SK-N-SH (cell line): ENCODE measurements around the gene USP11. TPM values are rescaled to one million over a fixed set of nuclear protein-coding genes. Genes with fewer than 3 reads are reported as not detected.

ENCODE experiments used
- CTCF ChIA-PET: fragments of 300-600, 350-600 bp; formaldehyde crosslinking; extraction: SDS; loops from one replicate; lab custom pipeline; 2021; lab: Yijun Ruan, JAX
- POLR2A ChIA-PET: fragments of 350-600 bp; sonication (Branson Sonifier 250); formaldehyde crosslinking; extraction: SDS; loops from one replicate; lab custom pipeline; 2020; ENCODE audit warnings: antibody characterized with exemption, inconsistent platforms; lab: Yijun Ruan, JAX
- DNase-seq: peaks from one replicate; pipeline ENCODE4 v3.0.0; 2012
- H2AFZ ChIP-seq: fragments of 200-600 bp; sonication (generic); 2 replicates; pipeline ENCODE4 v1.8.1; 2016; ENCODE audit warnings: antibody characterized with exemption, mild to moderate bottlenecking, low read depth
- H3F3A ChIP-seq: fragments of 200-600 bp; sonication (generic); replicated peaks from 2 replicates; pipeline ENCODE3; 2016; ENCODE audit warnings: antibody characterized with exemption, mild to moderate bottlenecking; ENCODE audit not compliant: insufficient read depth
- H3K27ac ChIP-seq, 2 experiments: fragments of 200-500 bp in 1 of 2; fragments of 200-600 bp in 1 of 2; sonication (Bioruptor generic) in 1 of 2; sonication (generic), shearing (Covaris generic) in 1 of 2; 2 replicates each; pipeline versions ENCODE4 v1.5.1 to v1.6.1; 2014 to 2016; ENCODE audit warnings: low read depth in 2 of 2, inconsistent platforms in 1 of 2, low read length in 1 of 2, mild to moderate bottlenecking in 1 of 2, mixed read lengths in 1 of 2
- H3K27me3 ChIP-seq: fragments of 200-600 bp; sonication (generic), shearing (Covaris generic); 2 replicates; pipeline ENCODE4 v1.6.1; 2016; ENCODE audit warnings: mixed run types; ENCODE audit not compliant: insufficient read depth
- H3K36me3 ChIP-seq, 2 experiments: fragments of 200-500 bp in 1 of 2; fragments of 200-600 bp in 1 of 2; sonication (Bioruptor generic) in 1 of 2; sonication (generic) in 1 of 2; replicated peaks in 1 of 2; 2 replicates each; pipeline versions ENCODE3 to v1.5.1; 2014 to 2016; ENCODE audit warnings: low read length in 1 of 2, mild to moderate bottlenecking in 1 of 2; ENCODE audit not compliant: insufficient read depth in 2 of 2, control insufficient read depth in 1 of 2
- H3K4me1 ChIP-seq, 2 experiments: fragments of 200-500 bp in 1 of 2; fragments of 200-600 bp in 1 of 2; sonication (Bioruptor generic) in 1 of 2; sonication (generic), shearing (Covaris generic) in 1 of 2; 2 replicates each; pipeline versions ENCODE4 v1.5.1 to v1.6.1; 2014 to 2016; ENCODE audit warnings: low read depth in 1 of 2, low read length in 1 of 2, mixed run types in 1 of 2; ENCODE audit not compliant: insufficient read depth in 2 of 2, control insufficient read depth in 1 of 2
- H3K4me2 ChIP-seq: fragments of 200-600 bp; sonication (generic), shearing (Covaris generic); 2 replicates; pipeline ENCODE4 v1.6.1; 2017; ENCODE audit warnings: mixed run types
- H3K4me3 ChIP-seq, 2 experiments: fragments of 200-500 bp in 1 of 2; fragments of 200-600 bp in 1 of 2; sonication (Bioruptor generic) in 1 of 2; sonication (generic), shearing (Covaris generic) in 1 of 2; 2 replicates each; pipeline versions ENCODE4 v1.5.1 to v1.8.1; 2014 to 2016; ENCODE audit warnings: low read depth in 2 of 2, inconsistent platforms in 1 of 2, low read length in 1 of 2, mild to moderate bottlenecking in 1 of 2, mixed read lengths in 1 of 2, moderate library complexity in 1 of 2
- H3K79me2 ChIP-seq: fragments of 200-600 bp; sonication (generic); 2 replicates; pipeline ENCODE4 v1.8.1; 2017; ENCODE audit warnings: mild to moderate bottlenecking; ENCODE audit not compliant: insufficient read depth
- H3K9ac ChIP-seq: fragments of 200-600 bp; sonication (generic); 2 replicates; pipeline ENCODE4 v1.6.1; 2017; ENCODE audit warnings: mixed run types
- H3K9me2 ChIP-seq: fragments of 200-600 bp; sonication (generic); 2 replicates; pipeline ENCODE4 v1.6.1; 2017; ENCODE audit warnings: mixed run types
- H3K9me3 ChIP-seq: fragments of 200-600 bp; sonication (generic); 2 replicates; pipeline ENCODE4 v1.6.1; 2017; ENCODE audit warnings: mixed run types, mild to moderate bottlenecking, moderate library complexity
- H4K20me1 ChIP-seq: fragments of 200-600 bp; sonication (generic); 2 replicates; pipeline ENCODE4 v1.6.1; 2017; ENCODE audit warnings: mild to moderate bottlenecking, mixed run types; ENCODE audit not compliant: insufficient read depth
- CTCF ChIP-seq: fragments of 200-600 bp; sonication (generic); IDR thresholded peaks from 2 replicates; pipeline ENCODE4 v1.6.1; 2017; ENCODE audit warnings: antibody characterized with exemption, mild to moderate bottlenecking, moderate library complexity
- ELF1 ChIP-seq: IDR thresholded peaks from 2 replicates; pipeline ENCODE4 v1.4.0; 2012
- EZH2phosphoT487 ChIP-seq: fragments of 200-600 bp; sonication (generic); IDR thresholded peaks from 2 replicates; pipeline ENCODE4 v1.6.1; 2017; ENCODE audit warnings: low read depth, mixed run types, mild to moderate bottlenecking, antibody characterized with exemption, moderate library complexity, borderline replicate concordance
- FOSL2 ChIP-seq: IDR thresholded peaks from 2 replicates; pipeline ENCODE4 v1.4.0; 2012; ENCODE audit warnings: low read depth, mild to moderate bottlenecking, moderate library complexity, borderline replicate concordance
- FOXJ3 ChIP-seq: sonication (generic); formaldehyde crosslinking; IDR thresholded peaks from 2 replicates; pipeline ENCODE4 v1.5.1; 2020; ENCODE audit warnings: mild to moderate bottlenecking, missing genetic modification reagents
- GABPA ChIP-seq: IDR thresholded peaks from 2 replicates; pipeline ENCODE4 v1.4.0; 2012; ENCODE audit warnings: low read depth, mild to moderate bottlenecking
- GATA2 ChIP-seq: sonication (generic); formaldehyde crosslinking; IDR thresholded peaks from 2 replicates; pipeline ENCODE4 v1.5.0; 2020; ENCODE audit warnings: mild to moderate bottlenecking, missing genetic modification reagents
- POLR2AphosphoS5 ChIP-seq: IDR thresholded peaks from 2 replicates; pipeline ENCODE4 v1.6.1; 2012; ENCODE audit warnings: low read depth, low read length
- SIN3A ChIP-seq: IDR thresholded peaks from 2 replicates; pipeline ENCODE4 v1.6.1; 2012; ENCODE audit warnings: low read depth, mild to moderate bottlenecking, low read length, moderate library complexity, borderline replicate concordance
- TCF12 ChIP-seq: IDR thresholded peaks from 2 replicates; pipeline ENCODE4 v1.4.0; 2012
- TEAD4 ChIP-seq: IDR thresholded peaks from 2 replicates; pipeline ENCODE4 v1.4.0; 2012; ENCODE audit warnings: mild to moderate bottlenecking, borderline replicate concordance; ENCODE audit not compliant: insufficient read depth
- USF2 ChIP-seq: fragments of 150-350 bp; IDR thresholded peaks from 2 replicates; pipeline ENCODE4 v1.6.1; 2017; ENCODE audit warnings: antibody characterized with exemption, low read length, low read depth, borderline replicate concordance
- WGBS: methylation state at CpG from one replicate; pipeline ENCODE4 v1.1.6; 2017; ENCODE audit warnings: low lambda C conversion rate; 5-methylcytosine and 5-hydroxymethylcytosine counted together
- polyA plus RNA-seq, 3 experiments: library from polyadenylated mRNA; depleted of rRNA; stranded (reverse); fragments of >200 nt; gene quantifications; 2 replicates each; pipeline ENCODE4 v1.2.3, GENCODE V29; 2012
- TF ChIP-seq, protein P1 (sequence below): IDR thresholded peaks from 2 replicates; pipeline ENCODE4 v1.4.0; 2012; ENCODE audit warnings: low read depth, borderline replicate concordance

The USP11 gene
- polyA plus RNA-seq, 1 of the 3 experiments (the other 2 are of a cell fraction), result 53.1 TPM

DNA sequence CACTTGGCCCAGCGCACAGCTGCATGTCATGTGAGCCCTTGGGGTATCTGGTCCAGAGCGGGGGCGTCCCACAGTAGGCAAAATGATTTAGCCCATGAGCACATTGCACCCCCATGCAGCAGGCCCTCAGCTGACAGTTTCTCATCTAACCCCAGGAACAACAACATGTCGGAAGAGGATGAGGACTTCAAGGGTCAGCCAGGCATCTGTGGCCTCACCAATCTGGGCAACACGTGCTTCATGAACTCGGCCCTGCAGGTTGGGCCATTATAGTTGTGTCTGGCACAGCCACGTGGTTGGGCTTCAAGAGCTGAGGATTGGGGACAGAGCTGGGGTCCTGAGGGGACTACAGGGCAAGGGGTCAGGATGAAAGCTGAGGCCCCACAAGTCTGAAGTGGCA is 7.8 kb downstream of the USP11 start:
- no peak overlapping the region for H3K9ac ChIP-seq
- peaks cover 26 to 36% of the 10 kb centered on the region in 2 experiments for H3K36me3 ChIP-seq
- peaks cover 0 to 2% of the 10 kb centered on the region in 2 experiments; a peak in 1 of 4 replicates for H3K4me1 ChIP-seq
- H3F3A ChIP-seq, result no peaks in the 10 kb centered on the region
- no peak for DNase-seq
- H3K79me2 ChIP-seq, result peaks cover 39% of the 10 kb centered on the region
- H3K27ac ChIP-seq, result no peak overlapping the region
- H4K20me1 ChIP-seq, result peaks cover 40% of the 10 kb centered on the region
- TF ChIP-seq, protein P1, sequence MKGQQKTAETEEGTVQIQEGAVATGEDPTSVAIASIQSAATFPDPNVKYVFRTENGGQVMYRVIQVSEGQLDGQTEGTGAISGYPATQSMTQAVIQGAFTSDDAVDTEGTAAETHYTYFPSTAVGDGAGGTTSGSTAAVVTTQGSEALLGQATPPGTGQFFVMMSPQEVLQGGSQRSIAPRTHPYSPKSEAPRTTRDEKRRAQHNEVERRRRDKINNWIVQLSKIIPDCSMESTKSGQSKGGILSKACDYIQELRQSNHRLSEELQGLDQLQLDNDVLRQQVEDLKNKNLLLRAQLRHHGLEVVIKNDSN, result no peak
- no peak for TF ChIP-seq TEAD4
- no peak for TF ChIP-seq USF2
- no peak for TF ChIP-seq ELF1
- no peak for TF ChIP-seq TCF12
- TF ChIP-seq GATA2, result no peak
- no peak for TF ChIP-seq FOXJ3 (CRISPR knock-in tag)
- no peak for TF ChIP-seq FOSL2
- TF ChIP-seq EZH2phosphoT487, result no peak
- TF ChIP-seq POLR2AphosphoS5, result no peak
- TF ChIP-seq GABPA, result no peak
- no peak for TF ChIP-seq SIN3A
- no peak for TF ChIP-seq CTCF
- ChIA-PET CTCF (interaction anchor here (1.0 kb wide), 1 partner anchor 9 kb away, joined by 3 read pairs; no protein-coding TSS in a partner anchor), POLR2A (no interaction called here)
- H3K9me2 ChIP-seq, result no peaks in the 10 kb centered on the region
- H3K4me2 ChIP-seq, result no peak overlapping the region
- H3K9me3 ChIP-seq, result no peaks in the 10 kb centered on the region
- H3K27me3 ChIP-seq, result no peaks in the 10 kb centered on the region
- WGBS, result 90% methylated on average over 2 of the region's 7 CpGs
- no peak overlapping the region for H3K4me3 ChIP-seq
- no peak overlapping the region for H2AFZ ChIP-seq
